ENCODE results near the gene CHST15.

DNA sequence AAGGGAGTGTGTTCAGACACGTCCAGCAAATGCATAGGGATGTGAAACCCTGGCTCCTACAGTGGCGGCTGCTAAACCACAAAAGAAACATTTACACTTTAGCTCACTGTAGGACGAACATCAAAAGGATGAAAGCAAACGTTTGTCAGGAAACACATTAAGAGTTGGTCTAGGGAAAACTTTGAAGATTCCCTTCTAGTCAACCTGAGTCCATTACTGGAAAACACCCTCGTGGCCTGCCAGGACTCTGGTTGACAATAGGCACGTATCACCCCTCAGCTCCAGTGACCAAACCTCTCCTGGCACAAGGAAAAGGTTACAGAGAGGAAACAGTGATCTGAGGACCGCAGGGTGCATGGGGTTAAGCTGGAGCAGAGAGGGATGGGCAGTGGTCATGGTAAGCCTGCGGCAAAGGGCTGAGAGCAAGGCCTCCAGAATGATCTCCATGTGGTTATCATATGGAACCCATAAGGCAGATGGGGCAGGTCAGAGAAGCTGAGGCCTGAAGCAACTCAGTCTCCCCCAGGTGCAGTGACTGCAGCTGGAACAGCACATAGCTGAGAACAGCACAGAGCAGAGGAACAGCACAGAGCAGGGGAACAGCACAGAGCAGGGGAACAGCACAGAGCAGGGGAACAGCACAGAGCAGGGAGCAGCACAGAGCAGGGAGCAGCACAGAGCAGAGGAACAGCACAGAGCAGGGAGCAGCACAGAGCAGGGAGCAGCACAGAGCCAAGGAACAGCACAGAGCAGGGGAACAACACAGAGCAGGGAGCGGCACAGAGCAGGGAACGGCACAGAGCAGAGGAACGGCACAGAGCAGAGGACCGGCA is 49.9 kb downstream of the CHST15 start:
- TF ChIP-seq ZC3H4 (CRISPR knock-in tag; IDR thresholded peaks at IDR 0.05; ENCODE audit: borderline replicate concordance): no peak
- no peak for TF ChIP-seq CHD2 (IDR thresholded peaks at IDR 0.05; ENCODE audit: low read depth, low read length)
- peak; percentile 83; the same call in 1 of the 2 replicates for TF ChIP-seq ZNF354B (CRISPR knock-in tag; IDR thresholded peaks at IDR 0.05)
- peak; percentile 91; the same call in 1 of the 2 replicates for TF ChIP-seq AHDC1 (CRISPR knock-in tag; IDR thresholded peaks at IDR 0.05; ENCODE audit: borderline replicate concordance)
- TF ChIP-seq, protein P1, sequence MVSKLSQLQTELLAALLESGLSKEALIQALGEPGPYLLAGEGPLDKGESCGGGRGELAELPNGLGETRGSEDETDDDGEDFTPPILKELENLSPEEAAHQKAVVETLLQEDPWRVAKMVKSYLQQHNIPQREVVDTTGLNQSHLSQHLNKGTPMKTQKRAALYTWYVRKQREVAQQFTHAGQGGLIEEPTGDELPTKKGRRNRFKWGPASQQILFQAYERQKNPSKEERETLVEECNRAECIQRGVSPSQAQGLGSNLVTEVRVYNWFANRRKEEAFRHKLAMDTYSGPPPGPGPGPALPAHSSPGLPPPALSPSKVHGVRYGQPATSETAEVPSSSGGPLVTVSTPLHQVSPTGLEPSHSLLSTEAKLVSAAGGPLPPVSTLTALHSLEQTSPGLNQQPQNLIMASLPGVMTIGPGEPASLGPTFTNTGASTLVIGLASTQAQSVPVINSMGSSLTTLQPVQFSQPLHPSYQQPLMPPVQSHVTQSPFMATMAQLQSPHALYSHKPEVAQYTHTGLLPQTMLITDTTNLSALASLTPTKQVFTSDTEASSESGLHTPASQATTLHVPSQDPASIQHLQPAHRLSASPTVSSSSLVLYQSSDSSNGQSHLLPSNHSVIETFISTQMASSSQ (IDR thresholded peaks at IDR 0.05; ENCODE audit: low read depth): peak; percentile 76
- TF ChIP-seq, protein P1 (CRISPR knock-in tag; IDR thresholded peaks at IDR 0.05; ENCODE audit: borderline replicate concordance): peak; percentile 79; the same call in 1 of the 2 replicates
- no peak for TF ChIP-seq ZNF207 (IDR thresholded peaks at IDR 0.05; ENCODE audit: borderline replicate concordance)
- peak; percentile 82; the same call in 1 of the 2 replicates for TF ChIP-seq NCOR1 (IDR thresholded peaks at IDR 0.05; ENCODE audit: borderline replicate concordance, low read length)
- TF ChIP-seq JUN (CRISPR knock-in tag; IDR thresholded peaks at IDR 0.05): no peak
- TF ChIP-seq ZNF839 (CRISPR knock-in tag; IDR thresholded peaks at IDR 0.05; ENCODE audit: borderline replicate concordance): no peak
- peak in 1 of 2 experiments; percentile 46; a peak in 1 of 4 replicates for TF ChIP-seq POLR2A (IDR thresholded peaks at IDR 0.05; ENCODE audit: insufficient read depth in 1 of 2, low read depth in 2 of 2, low read length in 2 of 2)
- TF ChIP-seq NR3C1 (CRISPR knock-in tag; IDR thresholded peaks at IDR 0.05): no peak
- TF ChIP-seq, protein P2, sequence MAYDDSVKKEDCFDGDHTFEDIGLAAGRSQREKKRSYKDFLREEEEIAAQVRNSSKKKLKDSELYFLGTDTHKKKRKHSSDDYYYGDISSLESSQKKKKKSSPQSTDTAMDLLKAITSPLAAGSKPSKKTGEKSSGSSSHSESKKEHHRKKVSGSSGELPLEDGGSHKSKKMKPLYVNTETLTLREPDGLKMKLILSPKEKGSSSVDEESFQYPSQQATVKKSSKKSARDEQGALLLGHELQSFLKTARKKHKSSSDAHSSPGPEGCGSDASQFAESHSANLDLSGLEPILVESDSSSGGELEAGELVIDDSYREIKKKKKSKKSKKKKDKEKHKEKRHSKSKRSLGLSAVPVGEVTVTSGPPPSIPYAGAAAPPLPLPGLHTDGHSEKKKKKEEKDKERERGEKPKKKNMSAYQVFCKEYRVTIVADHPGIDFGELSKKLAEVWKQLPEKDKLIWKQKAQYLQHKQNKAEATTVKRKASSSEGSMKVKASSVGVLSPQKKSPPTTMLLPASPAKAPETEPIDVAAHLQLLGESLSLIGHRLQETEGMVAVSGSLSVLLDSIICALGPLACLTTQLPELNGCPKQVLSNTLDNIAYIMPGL (CRISPR knock-in tag; IDR thresholded peaks at IDR 0.05; ENCODE audit: borderline replicate concordance in 1 of 2, low read depth in 1 of 2): peak; percentile 15 to 48; a peak in 3 of 4 replicates

Data from HepG2 (cell line).